K562 (cell line): ENCODE data around the gene CMBL. TPM values are rescaled to one million over a fixed set of nuclear protein-coding genes. Genes with fewer than 3 reads are reported as not detected.

Source experiments
- ATF7 ChIP-seq: fragments of 450-650 bp; IDR thresholded peaks from 2 replicates; pipeline ENCODE4 v1.7.1; 2014; ENCODE audit warnings: mild to moderate bottlenecking, moderate library complexity
- CEBPG ChIP-seq, 3 experiments: fragments of 200-800 bp in 1 of 3; sonication (Bioruptor generic) in 1 of 3; sonication (generic) in 1 of 3; formaldehyde crosslinking in 1 of 3; IDR thresholded peaks in 2 of 3; conservative IDR thresholded peaks in 1 of 3; 2 replicates each; pipeline versions ENCODE4 v1.6.1 to v1.8.0; 2016 to 2022; ENCODE audit warnings: missing compliant biosample characterization in 2 of 3, missing genetic modification characterization in 2 of 3, mild to moderate bottlenecking in 1 of 3, missing genetic modification reagents in 1 of 3
- E4F1 ChIP-seq: fragments of 250-450 bp; sonication (Bioruptor Pico); IDR thresholded peaks from 2 replicates; pipeline ENCODE4 v1.5.0; 2021; ENCODE audit warnings: mild to moderate bottlenecking, borderline replicate concordance
- MNT ChIP-seq, 2 experiments: fragments of 450-650 bp; conservative IDR thresholded peaks; 2 replicates each; pipeline ENCODE4 v1.6.1; 2017; ENCODE audit warnings: mild to moderate bottlenecking in 2 of 2, moderate library complexity in 2 of 2
- NR2F6 ChIP-seq: fragments of 450-650 bp; formaldehyde crosslinking; IDR thresholded peaks from 2 replicates; pipeline ENCODE4 v1.4.0; 2020; ENCODE audit warnings: mild to moderate bottlenecking
- PYGO2 ChIP-seq: fragments of 450-650 bp; IDR thresholded peaks from 2 replicates; pipeline ENCODE4 v1.6.1; 2016; ENCODE audit warnings: mild to moderate bottlenecking, missing genetic modification characterization, moderate library complexity, missing compliant biosample characterization
- RFX7 ChIP-seq: fragments of 250-450 bp; sonication (Bioruptor Pico); IDR thresholded peaks from 2 replicates; pipeline ENCODE4 v1.5.1; 2021; ENCODE audit warnings: mild to moderate bottlenecking
- THAP7 ChIP-seq: fragments of 250-450 bp; sonication (Bioruptor Pico); IDR thresholded peaks from 2 replicates; pipeline ENCODE4 v1.5.0; 2021
- ZNF449 ChIP-seq: fragments of 250-450 bp; sonication (Bioruptor Pico); IDR thresholded peaks from 2 replicates; pipeline ENCODE4 v1.8.0; 2022; ENCODE audit warnings: moderate library complexity, mild to moderate bottlenecking, inconsistent platforms
- polyA plus RNA-seq, 8 experiments: library from polyadenylated mRNA; depleted of rRNA in 4 of 8; stranded (reverse) in 5 of 8; unstranded in 3 of 8; fragments of >200 nt; fragmentation: Nextera tagmentation in 2 of 8; fragmentation: Illumina TruSeq in 1 of 8; extraction: Ambion mirVana in 2 of 8; extraction: Trizol in 1 of 8; gene quantifications; 2 replicates each; pipeline versions ENCODE4 v1.2.1 to v1.2.3, GENCODE V29; 2011 to 2014; ENCODE audit warnings: inconsistent platforms in 1 of 8, missing spikeins in 1 of 8
- total RNA-seq, 7 experiments: library from RNA; depleted of rRNA in 6 of 7; stranded (reverse); fragments of >200 nt in 6 of 7; fragmentation: Illumina TruSeq in 2 of 7; extraction: Trizol in 2 of 7; gene quantifications; 2 replicates each; pipeline versions ENCODE4 v1.2.1 to v1.2.3, GENCODE V29; 2011 to 2021; ENCODE audit warnings: low replicate concordance in 1 of 7
- TF ChIP-seq, protein P1 (sequence below): fragments of 450-650 bp; IDR thresholded peaks from 2 replicates; pipeline ENCODE4 v1.6.1; 2017; ENCODE audit warnings: antibody characterized with exemption, mild to moderate bottlenecking
- TF ChIP-seq, protein P2 (sequence below), 2 experiments: fragments of 450-650 bp in 1 of 2; sonication (generic) in 1 of 2; formaldehyde crosslinking in 1 of 2; IDR thresholded peaks in 1 of 2; conservative IDR thresholded peaks in 1 of 2; 2 replicates each; pipeline versions ENCODE4 v1.6.1 to v1.8.1; 2016 to 2023; ENCODE audit warnings: mild to moderate bottlenecking in 2 of 2, moderate library complexity in 2 of 2, inconsistent platforms in 1 of 2, missing genetic modification reagents in 1 of 2

CMBL gene
- total and polyA plus RNA-seq, 9 of the 15 experiments (the other 6 are each of a cell fraction or from before 2014, with no cell fraction given) = 22.6 to 192 (median 71.1) TPM

DNA sequence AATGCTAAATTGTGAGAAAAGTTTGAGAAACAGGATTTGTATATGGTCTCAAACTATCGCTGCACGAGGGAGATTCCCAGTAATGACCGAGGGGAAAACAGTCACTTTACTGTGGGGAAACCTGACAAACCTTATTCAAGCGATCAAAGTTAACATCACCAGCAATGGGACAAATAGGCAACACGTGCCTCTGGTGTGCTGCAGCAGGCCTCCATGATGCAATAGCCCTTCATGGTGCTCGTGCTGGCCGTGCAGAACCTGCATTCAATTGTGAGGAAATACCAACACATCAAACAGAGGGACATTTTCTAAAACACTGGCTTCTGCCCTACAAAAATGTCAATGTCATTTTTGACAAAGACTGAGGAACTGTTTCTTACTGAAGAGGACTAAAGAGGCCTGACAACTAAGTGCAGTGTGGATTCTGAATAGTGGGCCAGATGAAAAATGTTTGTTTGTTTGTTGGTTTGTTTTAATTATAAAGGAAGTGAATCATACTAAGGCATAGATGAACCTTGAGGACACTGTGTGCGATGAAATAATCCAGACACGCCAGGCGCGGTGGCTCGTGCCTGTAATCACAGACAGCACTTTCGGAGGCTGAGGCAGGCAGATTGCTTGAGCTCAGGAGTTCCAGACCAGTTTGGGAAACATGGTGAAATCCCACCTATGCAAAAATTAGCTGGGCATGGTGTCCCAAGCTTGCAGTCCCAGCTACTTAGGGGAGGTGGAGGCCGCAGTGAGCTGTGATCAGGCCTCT is 28.2 kb upstream of the CMBL start (continued):
- TF ChIP-seq, protein P1, sequence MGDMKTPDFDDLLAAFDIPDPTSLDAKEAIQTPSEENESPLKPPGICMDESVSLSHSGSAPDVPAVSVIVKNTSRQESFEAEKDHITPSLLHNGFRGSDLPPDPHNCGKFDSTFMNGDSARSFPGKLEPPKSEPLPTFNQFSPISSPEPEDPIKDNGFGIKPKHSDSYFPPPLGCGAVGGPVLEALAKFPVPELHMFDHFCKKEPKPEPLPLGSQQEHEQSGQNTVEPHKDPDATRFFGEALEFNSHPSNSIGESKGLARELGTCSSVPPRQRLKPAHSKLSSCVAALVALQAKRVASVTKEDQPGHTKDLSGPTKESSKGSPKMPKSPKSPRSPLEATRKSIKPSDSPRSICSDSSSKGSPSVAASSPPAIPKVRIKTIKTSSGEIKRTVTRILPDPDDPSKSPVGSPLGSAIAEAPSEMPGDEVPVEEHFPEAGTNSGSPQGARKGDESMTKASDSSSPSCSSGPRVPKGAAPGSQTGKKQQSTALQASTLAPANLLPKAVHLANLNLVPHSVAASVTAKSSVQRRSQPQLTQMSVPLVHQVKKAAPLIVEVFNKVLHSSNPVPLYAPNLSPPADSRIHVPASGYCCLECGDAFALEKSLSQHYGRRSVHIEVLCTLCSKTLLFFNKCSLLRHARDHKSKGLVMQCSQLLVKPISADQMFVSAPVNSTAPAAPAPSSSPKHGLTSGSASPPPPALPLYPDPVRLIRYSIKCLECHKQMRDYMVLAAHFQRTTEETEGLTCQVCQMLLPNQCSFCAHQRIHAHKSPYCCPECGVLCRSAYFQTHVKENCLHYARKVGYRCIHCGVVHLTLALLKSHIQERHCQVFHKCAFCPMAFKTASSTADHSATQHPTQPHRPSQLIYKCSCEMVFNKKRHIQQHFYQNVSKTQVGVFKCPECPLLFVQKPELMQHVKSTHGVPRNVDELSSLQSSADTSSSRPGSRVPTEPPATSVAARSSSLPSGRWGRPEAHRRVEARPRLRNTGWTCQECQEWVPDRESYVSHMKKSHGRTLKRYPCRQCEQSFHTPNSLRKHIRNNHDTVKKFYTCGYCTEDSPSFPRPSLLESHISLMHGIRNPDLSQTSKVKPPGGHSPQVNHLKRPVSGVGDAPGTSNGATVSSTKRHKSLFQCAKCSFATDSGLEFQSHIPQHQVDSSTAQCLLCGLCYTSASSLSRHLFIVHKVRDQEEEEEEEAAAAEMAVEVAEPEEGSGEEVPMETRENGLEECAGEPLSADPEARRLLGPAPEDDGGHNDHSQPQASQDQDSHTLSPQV = peak; percentile 79
- TF ChIP-seq ZNF449 (CRISPR knock-in tag) (no peak), MNT (conservative IDR thresholded peaks at IDR 0.05) (0 out of 4 replicates have a peak, but pooled peaks of 1 of the 2 experiments have one; percentile 27), CEBPG (CRISPR knock-in tag; IDR thresholded peaks at IDR 0.05) (peak; percentile 76), CEBPG (tag; conservative IDR thresholded peaks at IDR 0.05 in 1 of 2, IDR thresholded peaks at IDR 0.05 in 1 of 2) (peak; percentile 63 to 86; a peak in 3 of 4 replicates), THAP7 (CRISPR knock-in tag) (no peak), E4F1 (CRISPR knock-in tag) (no peak), RFX7 (no peak), NR2F6 (CRISPR knock-in tag) (no peak), PYGO2 (tag) (no peak), ATF7 (no peak)
- TF ChIP-seq, protein P2, sequence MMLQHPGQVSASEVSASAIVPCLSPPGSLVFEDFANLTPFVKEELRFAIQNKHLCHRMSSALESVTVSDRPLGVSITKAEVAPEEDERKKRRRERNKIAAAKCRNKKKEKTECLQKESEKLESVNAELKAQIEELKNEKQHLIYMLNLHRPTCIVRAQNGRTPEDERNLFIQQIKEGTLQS (IDR thresholded peaks at IDR 0.05) = peak; percentile 81
- TF ChIP-seq, protein P2 (CRISPR knock-in tag; conservative IDR thresholded peaks at IDR 0.05) = no peak
